GM18519 (cell line): ENCODE results near the gene SLC22A23.

Experiments used
- ATAC-seq: cut with Tn5 transposase; IDR thresholded peaks from one replicate; pipeline ENCODE4 v1.9.1; 2021; ENCODE audit warnings: mild to moderate bottlenecking, moderate library complexity; ENCODE audit not compliant: unreplicated experiment, low FRiP score

The SLC22A23 gene

GRCh38 chr6:3424185-3424927, 32.5 kb downstream of the SLC22A23 start:
- ATAC-seq, result no peak

GRCh38 chr6:3423439-3424184, 33.2 kb downstream of the SLC22A23 start:
- ATAC-seq, result no peak

GRCh38 chr6:3422435-3423070, 34.3 kb downstream of the SLC22A23 start:
- ATAC-seq, result no peak

- ATAC-seq, result no peak
Measured at GRCh38 chr6:3421791-3422434, 34.9 kb downstream of the SLC22A23 start.

GRCh38 chr6:3421143-3421542, 35.7 kb downstream of the SLC22A23 start:
- no peak for ATAC-seq

- ATAC-seq, result no peak
Measured at GRCh38 chr6:3419624-3420272, 37.1 kb downstream of the SLC22A23 start.

GRCh38 chr6:3418496-3419060, 38.3 kb downstream of the SLC22A23 start:
- ATAC-seq, result no peak

GRCh38 chr6:3417473-3417872, 39.4 kb downstream of the SLC22A23 start:
- no peak for ATAC-seq

GRCh38 chr6:3415490-3415889, 41.4 kb downstream of the SLC22A23 start:
- no peak for ATAC-seq

GRCh38 chr6:3415082-3415453, 41.8 kb downstream of the SLC22A23 start:
- ATAC-seq, result no peak

GRCh38 chr6:3414327-3415081, 42.3 kb downstream of the SLC22A23 start:
- no peak for ATAC-seq

GRCh38 chr6:3413592-3413991, 43.3 kb downstream of the SLC22A23 start:
- ATAC-seq, result no peak

- ATAC-seq, result no peak
Measured at GRCh38 chr6:3412779-3413500, 43.9 kb downstream of the SLC22A23 start.

GRCh38 chr6:3411967-3412778, 44.7 kb downstream of the SLC22A23 start:
- no peak for ATAC-seq

- ATAC-seq, result no peak
Measured at GRCh38 chr6:3410385-3411360, 46.2 kb downstream of the SLC22A23 start.

- no peak for ATAC-seq
Measured at GRCh38 chr6:3409699-3410384, 47.0 kb downstream of the SLC22A23 start.
